ENCODE data around the gene OGT.

GRCh38 chrX:71540801-71541200, 7.9 kb downstream of the OGT start:
- TF ChIP-seq EZH2 (IDR thresholded peaks at IDR 0.05; ENCODE audit: low read length, missing control alignments) (no peak), CTCF (conservative IDR thresholded peaks at IDR 0.05 in 1 of 2, IDR thresholded peaks at IDR 0.05 in 1 of 2; ENCODE audit: low read depth in 1 of 2, low read length in 2 of 2) (no peak)
